GM18511 (cell line): ENCODE measurements around the gene DNAJB6.

Experiments
- ATAC-seq: cut with Tn5 transposase; IDR thresholded peaks from one replicate; pipeline ENCODE4 v1.9.1; 2021; ENCODE audit warnings: mild to moderate bottlenecking, moderate library complexity; ENCODE audit not compliant: unreplicated experiment

The DNAJB6 gene

GRCh38 chr7:157336383-157337315 is at the start of gene DNAJB6:
Gene DNAJB6, plus strand, starts transcription at chr7:157337004. Its CDS starts 21,569 bp downstream, at chr7:157358573.
- ATAC-seq, result peak; percentile 76

GRCh38 chr7:157291404-157292080 is 45.3 kb upstream of the DNAJB6 start:
- no peak for ATAC-seq

GRCh38 chr7:157292258-157292657 is 44.5 kb upstream of the DNAJB6 start:
- no peak for ATAC-seq

- no peak for ATAC-seq
Measured at GRCh38 chr7:157292770-157293412, 43.9 kb upstream of the DNAJB6 start.

- ATAC-seq, result no peak
Measured at GRCh38 chr7:157293413-157293788, 43.4 kb upstream of the DNAJB6 start.

- no peak for ATAC-seq
Measured at GRCh38 chr7:157294773-157295172, 42.0 kb upstream of the DNAJB6 start.

GRCh38 chr7:157295338-157295737 is 41.5 kb upstream of the DNAJB6 start:
- no peak for ATAC-seq

GRCh38 chr7:157297185-157297584 is 39.6 kb upstream of the DNAJB6 start:
- no peak for ATAC-seq

- no peak for ATAC-seq
Measured at GRCh38 chr7:157299317-157299612, 37.5 kb upstream of the DNAJB6 start.

GRCh38 chr7:157299613-157300368 is 37.0 kb upstream of the DNAJB6 start:
- no peak for ATAC-seq

GRCh38 chr7:157300369-157300825 is 36.4 kb upstream of the DNAJB6 start:
- no peak for ATAC-seq

GRCh38 chr7:157301610-157302120 is 35.1 kb upstream of the DNAJB6 start:
- peak; percentile 8 for ATAC-seq

- no peak for ATAC-seq
Measured at GRCh38 chr7:157306846-157307838, 29.7 kb upstream of the DNAJB6 start.

- no peak for ATAC-seq
Measured at GRCh38 chr7:157309988-157310668, 26.7 kb upstream of the DNAJB6 start.

- ATAC-seq, result no peak
Measured at GRCh38 chr7:157310676-157311185, 26.1 kb upstream of the DNAJB6 start.

- no peak for ATAC-seq
Measured at GRCh38 chr7:157312941-157313340, 23.9 kb upstream of the DNAJB6 start.

GRCh38 chr7:157313645-157314044 is 23.2 kb upstream of the DNAJB6 start:
- no peak for ATAC-seq

GRCh38 chr7:157318015-157318706 is 18.6 kb upstream of the DNAJB6 start:
- peak; percentile 84 for ATAC-seq
